Left renal cortex interstitium (tissue), 4 donors: ENCODE data around the gene CIAPIN1. TPM values are rescaled to one million over a fixed set of nuclear protein-coding genes. Genes with fewer than 3 reads are reported as not detected.
"Not testable (repeated sequence)": the region's sequence is repeated elsewhere in the genome, so short reads cannot be mapped to it uniquely, and the experiment has no call there.

Experiments used
- DNase-seq, 4 donors: peaks; one replicate each; pipeline ENCODE4 v3.0.0-alpha.2; 2013; ENCODE audit warnings: low read depth in 4 of 4, low spot score in 2 of 4, missing footprints in 1 of 4
- polyA plus RNA-seq, 4 donors: library from polyadenylated mRNA; unstranded; fragments of 120-200 nt; gene quantifications; one replicate each; pipeline ENCODE4 v1.2.1, GENCODE V29; 2013; ENCODE audit not compliant: insufficient read length in 4 of 4

Gene CIAPIN1
- polyA plus RNA-seq, 4 donors, result 92.4 to 96.9 (median 93.4) TPM

GRCh38 chr16:57446531-57447185, 527 bp downstream of the CIAPIN1 start:
- DNase-seq, result no peak

GRCh38 chr16:57445510-57445909, 1.7 kb downstream of the CIAPIN1 start:
- no peak for DNase-seq

- DNase-seq, result no peak
Measured at GRCh38 chr16:57444711-57445110, 2.5 kb downstream of the CIAPIN1 start.

GRCh38 chr16:57440551-57440950, 6.6 kb downstream of the CIAPIN1 start:
- DNase-seq, result not testable (repeated sequence)

GRCh38 chr16:57439947-57440346, 7.2 kb downstream of the CIAPIN1 start:
- not testable (repeated sequence) for DNase-seq

GRCh38 chr16:57435838-57436237, 11.3 kb downstream of the CIAPIN1 start:
- no peak for DNase-seq

DNA sequence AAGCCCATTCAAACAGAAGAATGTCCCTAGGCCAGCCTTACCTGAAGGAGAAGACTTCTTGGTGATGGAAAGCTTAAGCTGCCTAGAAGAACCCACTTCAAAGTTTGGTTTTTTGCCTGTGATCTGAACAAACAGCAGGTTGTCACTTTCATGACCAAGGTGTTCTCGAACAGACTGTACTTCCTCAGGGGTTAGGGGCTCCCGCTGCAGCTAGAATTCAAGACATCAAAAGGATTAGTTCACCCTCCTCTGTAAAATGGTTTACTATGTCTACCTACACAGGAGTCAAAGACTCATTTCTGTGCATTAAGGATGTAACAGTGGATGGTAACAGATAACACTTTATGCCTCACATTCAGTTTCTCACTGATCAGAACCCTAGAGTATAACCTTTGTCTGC, 13.2 kb downstream of the CIAPIN1 start:
- DNase-seq, result no peak

DNA sequence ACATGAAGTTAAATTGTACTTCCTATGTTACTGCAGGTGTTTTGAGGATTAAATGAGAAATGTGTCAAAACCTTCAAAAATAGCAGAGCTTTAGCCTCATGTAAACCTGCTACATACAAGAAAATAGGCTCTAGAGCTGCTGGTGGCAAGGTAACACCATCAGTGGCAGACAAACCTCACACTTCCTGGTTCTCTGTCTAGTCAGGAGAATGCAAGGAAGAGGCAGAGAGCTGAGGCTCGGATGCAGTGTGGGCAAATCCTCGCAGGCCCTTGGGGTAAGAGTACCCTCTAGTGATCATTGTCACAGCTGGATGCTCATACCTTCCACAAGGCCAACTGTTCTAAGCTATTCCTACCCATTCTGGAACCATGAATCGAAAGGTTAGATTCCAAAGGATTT, 14.2 kb downstream of the CIAPIN1 start:
- DNase-seq, result no peak

DNA sequence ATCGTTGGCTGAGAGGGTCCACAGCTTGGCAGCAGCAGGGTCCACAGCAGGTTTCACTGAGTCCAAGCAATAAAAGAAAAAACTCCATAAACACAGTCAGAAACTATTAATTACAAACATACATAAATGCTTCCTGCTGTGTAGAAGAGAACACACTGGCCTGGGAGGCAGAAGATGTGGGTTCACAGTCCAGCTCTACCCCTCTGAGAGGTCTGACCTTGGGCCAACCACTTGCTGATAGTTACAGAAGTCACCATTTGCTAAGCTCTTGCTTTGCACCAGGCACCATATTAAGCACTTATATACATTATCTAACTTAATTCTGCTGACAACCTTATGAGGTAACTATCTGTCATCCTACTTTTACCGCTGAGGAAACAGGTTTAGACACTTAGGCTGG, 14.7 kb downstream of the CIAPIN1 start:
- DNase-seq, result no peak

- no peak for DNase-seq
Measured at GRCh38 chr16:57430955-57431354, 16.2 kb downstream of the CIAPIN1 start.

GRCh38 chr16:57427824-57428223, 19.4 kb downstream of the CIAPIN1 start:
- DNase-seq, result no peak

- DNase-seq, result no peak
Measured at GRCh38 chr16:57427307-57427706, 19.9 kb downstream of the CIAPIN1 start.

DNA sequence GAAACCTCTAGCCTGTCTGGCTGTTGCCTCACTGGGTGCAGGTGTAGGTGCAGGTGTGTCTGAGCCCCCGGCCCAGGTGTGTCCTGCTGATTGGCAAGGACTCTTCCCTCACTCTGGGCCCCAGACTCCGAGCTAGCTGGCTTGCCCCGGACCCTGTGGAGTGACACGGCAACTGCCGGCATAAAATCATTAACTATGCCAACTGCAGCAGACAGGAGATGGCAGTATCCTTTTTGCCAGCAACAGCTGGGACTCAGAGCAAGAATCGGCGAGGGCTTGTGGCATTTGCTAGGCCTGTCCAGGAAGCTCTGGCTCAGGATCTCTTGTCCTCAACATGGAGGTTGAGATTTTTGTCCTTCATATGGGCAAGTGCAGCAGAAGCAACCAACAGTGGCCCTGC, 20.8 kb downstream of the CIAPIN1 start:
- DNase-seq, result no peak

- DNase-seq, result no peak
Measured at GRCh38 chr16:57424583-57424982, 22.6 kb downstream of the CIAPIN1 start.

DNA sequence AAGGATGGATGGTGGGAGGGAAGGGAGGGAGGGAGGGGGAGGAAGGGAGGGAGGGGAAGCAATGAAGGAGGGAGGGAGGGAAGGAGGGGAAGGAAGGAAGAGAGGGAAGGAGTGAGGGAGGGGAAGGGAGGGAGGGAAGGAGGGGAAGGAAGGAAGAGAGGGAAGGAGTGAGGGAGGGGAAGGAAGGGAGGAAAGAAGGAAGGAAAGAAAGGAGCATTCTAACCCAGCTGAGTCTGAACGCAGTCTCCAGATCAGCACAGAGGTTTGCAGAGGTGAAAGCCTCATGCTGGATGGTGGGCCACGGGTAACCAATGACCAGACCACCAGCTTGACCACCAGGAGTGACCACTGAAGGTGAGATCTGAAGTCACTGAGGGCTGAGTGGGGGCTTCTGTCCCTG, 24.0 kb downstream of the CIAPIN1 start:
- no peak for DNase-seq

- peak in 2 of 4 donors; percentile 31 to 46 for DNase-seq
Measured at GRCh38 chr16:57422026-57422944, 24.9 kb downstream of the CIAPIN1 start.

GRCh38 chr16:57419506-57419905, 27.7 kb downstream of the CIAPIN1 start:
- DNase-seq, result no peak

GRCh38 chr16:57416084-57416483, 31.1 kb downstream of the CIAPIN1 start:
- DNase-seq, result no peak

- DNase-seq, result no peak
Measured at GRCh38 chr16:57413733-57414132, 33.5 kb downstream of the CIAPIN1 start.

GRCh38 chr16:57413301-57413730, 33.9 kb downstream of the CIAPIN1 start:
- no peak for DNase-seq

GRCh38 chr16:57412584-57412983, 34.6 kb downstream of the CIAPIN1 start:
- DNase-seq, result no peak
